ENCODE measurements around the gene ZNF518A.

The ZNF518A gene

DNA sequence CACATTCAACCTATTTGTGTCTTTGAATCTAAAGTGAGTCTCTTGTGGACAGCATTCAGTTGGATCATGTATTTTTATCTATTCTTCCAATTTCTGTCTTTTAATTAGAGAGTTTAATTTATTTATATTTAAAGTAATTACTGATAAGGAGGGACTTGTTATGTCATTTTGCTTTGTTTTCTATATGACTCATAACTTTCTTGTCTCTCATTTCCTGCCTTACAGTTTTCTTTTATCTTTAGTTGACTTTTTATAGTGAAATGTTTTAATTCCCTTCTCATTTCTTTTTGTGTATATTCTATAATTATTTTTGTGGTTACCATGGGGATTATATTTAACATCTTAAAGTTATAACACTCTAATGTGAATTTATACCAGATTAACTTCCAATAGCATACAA, 7.3 kb upstream of the ZNF518A start:
- no peak for DNase-seq
- TF ChIP-seq POLR2A (IDR thresholded peaks at IDR 0.05; ENCODE audit: low read length) (no peak), GATA1 (IDR thresholded peaks at IDR 0.05; ENCODE audit: low read depth, low read length) (no peak)

DNA sequence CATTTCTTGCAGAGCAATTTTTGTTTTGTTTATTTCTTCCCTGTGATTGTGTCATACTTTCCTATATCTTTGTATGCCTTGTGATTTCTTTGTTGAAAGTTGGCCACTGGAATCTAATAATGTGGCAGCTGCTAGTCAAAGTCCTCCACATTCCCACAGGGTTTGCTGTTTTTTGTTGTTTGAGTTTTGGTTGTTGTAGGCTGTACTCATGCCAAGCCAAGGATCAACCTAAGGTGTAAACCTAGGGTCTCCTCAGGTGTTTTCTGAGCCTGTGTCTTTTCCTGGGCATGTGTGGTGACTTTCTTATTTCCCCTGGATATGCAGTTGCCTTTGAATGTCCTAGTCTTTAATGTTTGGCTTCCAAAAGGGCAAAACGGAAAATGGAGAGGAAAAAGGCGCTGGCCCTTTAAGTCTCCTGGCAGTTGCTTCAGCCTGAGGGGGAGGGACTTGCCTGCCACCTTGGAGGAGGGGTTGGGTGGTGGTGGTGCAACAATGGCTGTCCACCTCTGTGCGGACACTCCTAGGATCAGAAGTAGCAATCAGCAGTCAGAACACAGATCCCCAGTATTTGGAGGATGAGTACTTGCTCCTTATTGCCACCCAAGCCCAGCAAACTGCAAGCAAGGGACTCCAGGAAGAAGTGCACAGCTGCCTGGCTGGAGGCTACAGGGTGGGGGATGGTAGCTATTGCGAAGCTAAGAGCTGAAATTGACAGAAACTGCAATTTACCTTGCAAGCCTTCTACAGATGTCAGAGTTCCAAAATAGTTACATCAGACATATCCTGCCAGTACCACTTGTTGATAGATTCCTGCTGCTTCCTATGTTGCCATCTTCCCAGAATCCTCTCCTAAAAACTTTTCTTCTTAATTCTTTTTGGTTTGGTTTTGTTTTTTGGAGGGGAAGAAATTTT, 5.6 kb upstream of the ZNF518A start:
- peak; percentile 16 to 40 for DNase-seq
- TF ChIP-seq GATA1 (IDR thresholded peaks at IDR 0.05; ENCODE audit: low read depth, low read length) (no peak), POLR2A (IDR thresholded peaks at IDR 0.05; ENCODE audit: low read length) (no peak)

- DNase-seq: no peak
- TF ChIP-seq POLR2A (IDR thresholded peaks at IDR 0.05; ENCODE audit: low read length) (no peak), GATA1 (IDR thresholded peaks at IDR 0.05; ENCODE audit: low read depth, low read length) (no peak)
Measured at GRCh38 chr10:96125142-96125515, 5.0 kb upstream of the ZNF518A start.

DNA sequence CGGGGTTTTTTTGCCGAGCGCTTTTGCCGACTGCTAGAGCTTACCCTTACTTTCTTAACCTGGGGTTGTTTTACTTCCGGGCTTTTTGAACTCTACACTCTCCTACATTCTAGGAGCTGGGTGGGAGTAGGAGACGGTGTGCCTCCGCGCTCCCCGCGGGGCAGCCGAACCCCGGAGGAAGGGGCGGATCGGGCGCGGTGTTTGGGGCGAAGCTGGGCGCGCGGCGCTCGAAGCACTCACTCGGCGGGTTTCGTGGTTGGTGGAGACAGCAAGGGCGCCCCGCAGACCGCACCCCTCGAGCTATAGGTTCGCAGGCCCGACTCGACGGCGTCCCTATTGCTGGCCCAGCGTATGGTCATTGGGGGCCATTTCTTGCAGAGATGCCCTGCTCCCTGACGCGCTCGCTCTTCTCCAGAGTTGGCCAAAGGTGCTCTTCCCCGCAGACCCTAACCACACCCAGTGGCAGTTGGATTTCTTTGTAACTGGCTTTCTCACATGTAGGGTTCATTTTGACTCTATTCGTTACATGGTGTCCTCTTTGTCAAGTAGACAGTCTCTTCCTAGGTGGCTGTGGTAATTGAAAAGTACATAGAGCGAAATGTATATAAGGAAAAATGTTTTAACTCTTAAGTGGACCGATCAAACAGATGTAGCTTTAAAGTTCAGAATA, 364 bp downstream of the ZNF518A start:
- DNase-seq: peak; percentile 93 to 94
- TF ChIP-seq POLR2A (IDR thresholded peaks at IDR 0.05; ENCODE audit: low read length) (peak; percentile 58), GATA1 (IDR thresholded peaks at IDR 0.05; ENCODE audit: low read depth, low read length) (no peak)

DNA sequence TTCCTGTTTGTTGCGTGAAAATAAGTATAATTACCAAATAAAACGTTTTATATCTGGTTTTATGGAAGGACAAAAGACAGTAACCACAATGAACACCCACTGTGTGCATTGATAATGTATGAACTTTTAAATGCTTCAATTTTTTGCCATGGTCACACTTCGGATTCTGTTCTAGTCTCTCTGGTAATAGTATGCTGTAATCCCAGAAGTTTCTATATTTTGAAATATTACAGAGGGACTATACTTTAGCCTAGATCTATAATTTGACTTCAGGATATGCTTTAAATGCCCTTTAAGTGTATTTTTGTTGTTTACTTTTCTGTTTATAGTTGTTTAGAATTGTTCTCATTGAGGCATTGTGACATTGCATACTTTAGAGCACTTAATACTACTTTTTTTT, 1.5 kb downstream of the ZNF518A start:
- no peak for DNase-seq
- TF ChIP-seq POLR2A (IDR thresholded peaks at IDR 0.05; ENCODE audit: low read length) (no peak), GATA1 (IDR thresholded peaks at IDR 0.05; ENCODE audit: low read depth, low read length) (no peak)

DNA sequence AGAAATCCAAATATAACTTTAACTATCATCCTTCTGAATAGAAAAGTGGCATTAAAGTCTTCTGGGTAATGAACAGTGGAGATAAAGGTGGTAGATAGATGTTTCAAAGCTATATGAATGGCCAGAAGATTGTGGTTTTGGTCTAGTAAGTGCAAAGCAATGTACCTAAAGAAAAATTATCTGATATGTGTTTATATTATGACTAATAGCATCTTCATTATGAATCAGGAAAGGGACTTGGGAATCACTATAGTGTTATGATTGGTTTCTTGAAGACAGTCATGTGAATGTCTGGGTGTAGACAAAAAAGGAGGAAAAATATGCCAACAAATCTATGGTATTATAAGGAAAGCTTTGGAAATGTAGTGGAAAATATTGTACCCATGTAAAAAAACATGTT, 3.0 kb downstream of the ZNF518A start:
- no peak for TF ChIP-seq GATA1 (IDR thresholded peaks at IDR 0.05; ENCODE audit: low read depth, low read length)
- no peak for TF ChIP-seq POLR2A (IDR thresholded peaks at IDR 0.05; ENCODE audit: low read length)
- no peak for DNase-seq

GRCh38 chr10:96136810-96137209, 6.7 kb downstream of the ZNF518A start:
- TF ChIP-seq POLR2A (IDR thresholded peaks at IDR 0.05; ENCODE audit: low read length) (no peak), GATA1 (IDR thresholded peaks at IDR 0.05; ENCODE audit: low read depth, low read length) (no peak)
- no peak for DNase-seq

DNA sequence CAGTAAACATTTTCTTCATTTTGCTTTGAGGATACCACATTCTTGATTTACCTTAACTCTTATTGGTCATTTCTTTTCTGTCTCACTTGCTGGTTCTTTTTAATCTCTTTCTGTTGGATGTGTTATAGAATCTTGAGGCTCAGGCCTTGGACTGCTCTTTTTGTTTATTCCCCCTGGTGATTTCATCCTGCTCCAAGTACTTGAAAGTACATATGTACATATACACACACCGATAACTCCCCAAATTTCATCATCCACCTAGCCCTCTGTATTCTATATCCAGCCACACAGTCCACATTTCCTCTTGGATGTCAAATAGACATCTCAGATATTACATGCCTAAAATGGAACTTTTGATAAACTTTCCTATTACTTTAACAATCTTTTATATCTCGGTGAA, 7.5 kb downstream of the ZNF518A start:
- no peak for DNase-seq
- TF ChIP-seq POLR2A (IDR thresholded peaks at IDR 0.05; ENCODE audit: low read length) (no peak), GATA1 (IDR thresholded peaks at IDR 0.05; ENCODE audit: low read depth, low read length) (no peak)

- DNase-seq: no peak
- no peak for TF ChIP-seq POLR2A (IDR thresholded peaks at IDR 0.05; ENCODE audit: low read length)
- TF ChIP-seq GATA1 (IDR thresholded peaks at IDR 0.05; ENCODE audit: low read depth, low read length): no peak
Measured at GRCh38 chr10:96138102-96138501, 8.0 kb downstream of the ZNF518A start.

GRCh38 chr10:96152437-96152836, 22.3 kb downstream of the ZNF518A start:
- no peak for DNase-seq
- TF ChIP-seq POLR2A (IDR thresholded peaks at IDR 0.05; ENCODE audit: low read length) (no peak), GATA1 (IDR thresholded peaks at IDR 0.05; ENCODE audit: low read depth, low read length) (no peak)

DNA sequence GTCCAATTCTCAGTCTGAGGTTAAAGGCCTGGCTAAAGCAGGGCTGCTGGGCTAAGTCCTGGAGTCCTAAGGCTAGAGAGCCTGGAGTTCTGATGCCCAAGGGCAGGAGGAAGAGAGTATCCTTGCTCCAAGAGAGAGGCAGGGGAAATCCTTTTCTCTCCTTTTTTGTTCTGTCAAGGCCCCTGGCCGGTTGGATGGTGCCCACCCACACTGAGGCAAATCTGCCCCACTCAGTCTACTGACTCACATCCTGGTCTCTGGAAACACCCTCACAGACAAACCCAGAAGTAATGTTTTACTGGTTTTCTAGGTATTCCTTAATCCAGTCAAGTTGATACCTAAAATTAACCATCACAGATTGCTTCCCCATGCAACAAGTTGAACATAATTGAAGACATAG, 23.0 kb downstream of the ZNF518A start:
- TF ChIP-seq GATA1 (IDR thresholded peaks at IDR 0.05; ENCODE audit: low read depth, low read length) (no peak), POLR2A (IDR thresholded peaks at IDR 0.05; ENCODE audit: low read length) (no peak)
- DNase-seq: no peak

- TF ChIP-seq POLR2A (IDR thresholded peaks at IDR 0.05; ENCODE audit: low read length): no peak
- TF ChIP-seq GATA1 (IDR thresholded peaks at IDR 0.05; ENCODE audit: low read depth, low read length): no peak
- DNase-seq: no peak
Measured at GRCh38 chr10:96165726-96166125, 35.6 kb downstream of the ZNF518A start.

GRCh38 chr10:96168546-96168945, 38.4 kb downstream of the ZNF518A start:
- TF ChIP-seq POLR2A (IDR thresholded peaks at IDR 0.05; ENCODE audit: low read length) (no peak), GATA1 (IDR thresholded peaks at IDR 0.05; ENCODE audit: low read depth, low read length) (no peak)
- DNase-seq: no peak

DNA sequence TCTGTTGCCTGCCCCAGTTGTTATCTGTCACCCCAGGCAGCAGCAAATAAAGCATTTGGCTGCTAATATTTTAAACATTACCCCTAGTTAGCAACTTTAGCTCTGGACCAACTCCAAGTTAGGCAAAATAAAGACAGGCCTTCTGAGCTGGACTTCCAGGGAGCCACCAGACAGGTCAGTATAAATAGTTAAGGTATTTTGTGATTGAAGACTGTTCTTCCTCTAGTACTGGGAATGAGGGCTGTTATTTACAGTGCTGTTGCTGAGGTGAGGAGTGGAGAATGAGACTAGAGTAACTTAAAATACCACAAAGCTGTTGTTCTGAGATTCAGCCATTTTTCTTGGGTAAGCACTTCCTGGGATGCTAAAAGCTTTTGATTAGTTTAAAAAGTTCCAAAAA, 40.1 kb downstream of the ZNF518A start:
- TF ChIP-seq GATA1 (IDR thresholded peaks at IDR 0.05; ENCODE audit: low read depth, low read length): no peak
- TF ChIP-seq POLR2A (IDR thresholded peaks at IDR 0.05; ENCODE audit: low read length): no peak
- no peak for DNase-seq

GRCh38 chr10:96172666-96173065, 42.6 kb downstream of the ZNF518A start:
- no peak for TF ChIP-seq POLR2A (IDR thresholded peaks at IDR 0.05; ENCODE audit: low read length)
- no peak for DNase-seq

Measured in erythroblast (primary cell).